AG08396 (cell line): Measurements from ENCODE around the gene SNX4.

Source experiments
- DNase-seq: peaks from one replicate; pipeline ENCODE4 v3.0.0; 2012; ENCODE audit warnings: low spot score, mixed read lengths

SNX4 gene

DNA sequence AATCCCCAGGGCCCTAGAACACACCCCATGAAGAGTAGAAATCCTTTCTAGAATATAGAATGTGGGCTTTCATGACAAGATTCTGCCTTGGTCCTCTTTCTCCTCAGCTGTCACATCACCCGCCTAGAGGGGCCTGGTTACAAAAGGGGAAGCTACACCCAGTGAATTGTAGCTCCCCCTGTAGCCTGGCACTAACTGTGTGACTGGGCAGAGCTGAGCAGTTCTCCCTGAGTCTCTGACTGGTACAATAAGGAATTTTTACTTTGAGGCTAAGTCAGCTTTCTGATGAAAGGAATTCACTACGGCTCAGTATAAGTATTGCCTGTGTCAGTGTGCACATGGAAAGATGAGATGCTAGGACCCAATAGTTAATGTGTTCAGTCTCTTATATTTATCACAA is 116.2 kb downstream of the SNX4 start:
- DNase-seq: peak; percentile 32

DNA sequence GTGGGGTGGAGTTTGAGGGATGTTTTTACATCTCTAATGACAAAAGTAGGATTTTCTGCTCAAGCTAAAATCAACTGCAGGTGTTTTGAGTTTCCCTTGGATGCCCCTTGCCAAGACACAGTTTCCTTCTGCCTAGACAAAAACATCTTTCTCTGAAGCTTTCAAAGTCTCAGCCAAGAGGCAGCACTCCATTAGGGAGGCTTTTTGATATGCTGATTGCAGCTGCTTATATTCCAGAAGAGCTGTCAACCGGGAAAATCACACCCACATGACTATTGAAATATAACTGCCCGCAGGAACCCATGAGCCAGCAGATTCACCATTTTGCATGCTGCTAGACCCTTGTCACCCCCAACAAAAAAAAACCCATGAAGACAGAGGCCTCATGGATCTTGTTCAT is 117.4 kb downstream of the SNX4 start:
- no peak for DNase-seq

DNA sequence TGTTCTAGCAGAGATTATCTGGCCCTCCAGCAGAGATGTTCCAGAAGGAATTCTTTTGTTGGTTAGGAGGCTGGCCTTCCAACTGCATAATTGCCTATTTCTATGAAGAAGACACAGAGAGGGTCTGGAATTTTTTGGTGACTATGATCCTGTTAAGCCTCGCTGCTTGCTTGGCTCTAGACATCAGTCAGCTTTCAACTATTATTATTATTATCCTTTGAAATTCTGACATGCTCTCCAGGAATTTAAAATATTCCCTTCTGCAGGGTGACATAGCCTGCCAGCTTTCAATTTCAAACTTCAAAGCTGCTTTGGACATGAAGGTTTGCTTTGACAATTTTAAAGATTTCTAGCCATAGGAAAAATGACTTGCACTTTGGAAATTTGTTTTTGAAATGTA is 118.6 kb downstream of the SNX4 start:
- peak; percentile 47 for DNase-seq

DNA sequence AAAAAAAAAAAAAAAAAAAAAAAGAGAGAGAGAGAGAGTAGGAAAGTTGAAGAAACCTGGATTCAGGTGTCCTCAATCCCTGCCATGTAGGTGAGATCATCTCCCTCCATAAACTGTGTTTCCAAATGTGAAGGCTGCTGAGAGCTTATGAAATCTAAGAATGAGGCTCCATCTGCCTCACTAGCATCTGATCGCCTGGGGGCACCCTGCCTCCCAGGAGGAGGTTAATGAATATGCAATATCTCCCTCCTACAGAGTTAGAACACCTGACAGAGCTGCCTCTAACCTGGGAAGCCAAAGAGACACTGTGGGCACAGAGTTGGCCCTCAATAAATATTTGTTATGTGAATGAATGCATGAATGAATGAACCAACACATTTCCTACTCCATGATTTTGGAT is 121.0 kb downstream of the SNX4 start:
- no peak for DNase-seq
